22Rv1 (cell line): ENCODE measurements around the gene NUAK2.

ENCODE experiments used
- ZFX ChIP-seq: fragments of 450-650 bp; IDR thresholded peaks from 2 replicates; pipeline ENCODE4 v1.6.1; 2017; ENCODE audit warnings: antibody characterized with exemption, borderline replicate concordance
- TF ChIP-seq, protein P1 (sequence below): fragments of 450-650 bp; IDR thresholded peaks from 2 replicates; pipeline ENCODE4 v1.5.1; 2017; ENCODE audit warnings: mild to moderate bottlenecking

DNA sequence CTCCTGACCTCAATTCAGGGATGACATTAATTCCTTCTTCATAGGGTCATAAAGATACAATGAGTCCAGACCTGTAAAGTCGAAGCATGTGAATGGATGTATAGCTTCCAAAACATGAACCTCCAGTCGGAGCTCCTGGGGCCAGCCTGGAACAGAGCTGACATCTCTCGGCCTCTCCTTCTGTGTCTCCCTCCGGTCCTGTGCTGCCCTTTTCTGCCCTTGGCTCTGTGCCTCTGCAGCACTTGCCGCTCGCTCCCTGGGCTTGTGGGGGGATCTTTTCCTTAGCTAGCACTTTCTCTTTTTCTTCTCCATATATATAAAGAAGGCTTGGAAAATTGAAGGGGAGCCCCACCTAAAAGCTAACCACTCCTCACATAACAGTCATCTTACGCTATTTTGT is 51.3 kb downstream of the NUAK2 start:
- TF ChIP-seq, protein P1, sequence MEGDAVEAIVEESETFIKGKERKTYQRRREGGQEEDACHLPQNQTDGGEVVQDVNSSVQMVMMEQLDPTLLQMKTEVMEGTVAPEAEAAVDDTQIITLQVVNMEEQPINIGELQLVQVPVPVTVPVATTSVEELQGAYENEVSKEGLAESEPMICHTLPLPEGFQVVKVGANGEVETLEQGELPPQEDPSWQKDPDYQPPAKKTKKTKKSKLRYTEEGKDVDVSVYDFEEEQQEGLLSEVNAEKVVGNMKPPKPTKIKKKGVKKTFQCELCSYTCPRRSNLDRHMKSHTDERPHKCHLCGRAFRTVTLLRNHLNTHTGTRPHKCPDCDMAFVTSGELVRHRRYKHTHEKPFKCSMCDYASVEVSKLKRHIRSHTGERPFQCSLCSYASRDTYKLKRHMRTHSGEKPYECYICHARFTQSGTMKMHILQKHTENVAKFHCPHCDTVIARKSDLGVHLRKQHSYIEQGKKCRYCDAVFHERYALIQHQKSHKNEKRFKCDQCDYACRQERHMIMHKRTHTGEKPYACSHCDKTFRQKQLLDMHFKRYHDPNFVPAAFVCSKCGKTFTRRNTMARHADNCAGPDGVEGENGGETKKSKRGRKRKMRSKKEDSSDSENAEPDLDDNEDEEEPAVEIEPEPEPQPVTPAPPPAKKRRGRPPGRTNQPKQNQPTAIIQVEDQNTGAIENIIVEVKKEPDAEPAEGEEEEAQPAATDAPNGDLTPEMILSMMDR: no peak
- TF ChIP-seq ZFX: no peak
